GM21786 (cell line): ENCODE measurements around the gene GAGE1.
"Not testable (repeated sequence)": the region's sequence is repeated elsewhere in the genome, so short reads cannot be mapped to it uniquely, and the experiment has no call there.

Experiments
- ATAC-seq: cut with Tn5 transposase; IDR thresholded peaks from one replicate; pipeline ENCODE4 v1.9.1; 2021; ENCODE audit not compliant: unreplicated experiment

The GAGE1 gene

GRCh38 chrX:49598720-49599119 is at the start of gene GAGE1:
TSS of gene GAGE1 (plus strand) at chrX:49599020. CDS start at chrX:49600175, 1,155 bp downstream.
- ATAC-seq, result not testable (repeated sequence)

GRCh38 chrX:49550989-49551388 is 47.8 kb upstream of the GAGE1 start, which contains the start of gene GAGE12E:
TSS of gene GAGE12E (plus strand) at chrX:49551289. CDS start at chrX:49552444, 1,155 bp downstream.
- ATAC-seq, result not testable (repeated sequence)

GRCh38 chrX:49560542-49560941 is 38.3 kb upstream of the GAGE1 start, which contains the start of gene GAGE12F:
TSS of gene GAGE12F (plus strand) at chrX:49560842. CDS start at chrX:49561997, 1,155 bp downstream.
- ATAC-seq, result not testable (repeated sequence)

GRCh38 chrX:49568728-49569127 is 30.1 kb upstream of the GAGE1 start:
- ATAC-seq, result not testable (repeated sequence)

- ATAC-seq, result not testable (repeated sequence)
Measured at GRCh38 chrX:49569152-49569551, 29.7 kb upstream of the GAGE1 start.

GRCh38 chrX:49570100-49570499 is 28.7 kb upstream of the GAGE1 start, which contains the start of gene GAGE12G:
TSS of gene GAGE12G (plus strand) at chrX:49570400. CDS start at chrX:49571555, 1,155 bp downstream.
- ATAC-seq, result not testable (repeated sequence)

GRCh38 chrX:49579649-49580048 is 19.2 kb upstream of the GAGE1 start, which contains the start of gene GAGE12H:
TSS of gene GAGE12H (plus strand) at chrX:49579949. CDS start at chrX:49581104, 1,155 bp downstream.
- ATAC-seq, result not testable (repeated sequence)

- ATAC-seq, result not testable (repeated sequence)
Measured at GRCh38 chrX:49589196-49589595, 9.6 kb upstream of the GAGE1 start, which contains the start of gene GAGE2A. TSS of gene GAGE2A (plus strand) at chrX:49589496. CDS start at chrX:49590651, 1,155 bp downstream.

GRCh38 chrX:49589769-49590478 is 8.9 kb upstream of the GAGE1 start:
- ATAC-seq, result not testable (repeated sequence)

- ATAC-seq, result not testable (repeated sequence)
Measured at GRCh38 chrX:49590488-49590887, 8.3 kb upstream of the GAGE1 start.

- no peak for ATAC-seq
Measured at GRCh38 chrX:49610718-49611310, 12.0 kb downstream of the GAGE1 start.

- no peak for ATAC-seq
Measured at GRCh38 chrX:49618574-49618973, 19.8 kb downstream of the GAGE1 start.

- no peak for ATAC-seq
Measured at GRCh38 chrX:49627086-49627777, 28.4 kb downstream of the GAGE1 start.

- ATAC-seq, result no peak
Measured at GRCh38 chrX:49644991-49645637, 46.3 kb downstream of the GAGE1 start.

GRCh38 chrX:49656533-49656932 is 57.7 kb downstream of the GAGE1 start:
- ATAC-seq, result peak; percentile 60
